ENCODE measurements around the gene DBI. TPM values are rescaled to one million over a fixed set of nuclear protein-coding genes. Genes with fewer than 3 reads are reported as not detected.

The DBI gene
- total RNA-seq, 1 experiment from 2014 or later = 129 TPM

DNA sequence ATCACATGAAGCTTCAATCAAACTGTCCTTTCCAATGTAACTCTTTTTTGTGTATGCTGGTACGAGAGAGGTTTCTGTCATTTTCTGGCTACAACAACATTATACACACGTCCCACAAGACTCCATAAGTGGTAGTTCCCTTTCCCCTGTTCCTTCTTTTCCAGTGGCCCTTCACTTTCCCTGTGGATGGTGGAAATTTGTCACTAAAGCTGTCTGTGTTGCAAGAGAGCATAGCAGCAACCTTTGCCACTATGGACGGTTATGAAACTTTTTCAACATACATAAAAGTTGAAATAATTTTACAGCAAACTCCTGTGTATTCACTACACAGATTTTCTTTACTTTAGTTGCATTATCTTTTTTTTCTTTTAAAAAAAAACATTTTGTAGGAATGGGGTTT lies 18.7 kb downstream of the DBI start:
- DNase-seq (ENCODE audit: low read depth, low spot score) = no peak
- Histone ChIP-seq H3K79me2 (ENCODE audit: insufficient read depth, low read length) (no peaks in the 10 kb centered on the region), H3K27me3 (ENCODE audit: insufficient read depth, low read length) (no peaks in the 10 kb centered on the region), H3K4me3 (replicated peaks in 1 of 2; ENCODE audit: low read depth in 1 of 2, low read length in 2 of 2) (no peak overlapping the region), H3K4me2 (ENCODE audit: low read length) (no peak overlapping the region), H3K9ac (ENCODE audit: low read length) (no peak overlapping the region), H4K20me1 (ENCODE audit: insufficient read depth) (no peaks in the 10 kb centered on the region), H3K4me1 (ENCODE audit: control insufficient read depth in 1 of 2, insufficient read depth in 2 of 2, low read length in 2 of 2) (peaks cover 22 to 28% of the 10 kb centered on the region in 2 experiments; a peak in 3 of 4 replicates), H3K36me3 (ENCODE audit: control insufficient read depth in 1 of 2, insufficient read depth in 2 of 2, low read length in 2 of 2) (no peaks in the 10 kb centered on the region), H3K9me3 (ENCODE audit: control insufficient read depth in 1 of 2, insufficient read depth in 1 of 2, low read depth in 1 of 2, low read length in 2 of 2) (no peaks in the 10 kb centered on the region), H3K27ac (ENCODE audit: low read depth, low read length) (no peak overlapping the region), H2AFZ (ENCODE audit: low read depth, low read length, poor library complexity, severe bottlenecking) (no peak overlapping the region), H3K9me2 (ENCODE audit: insufficient read depth) (no peaks in the 10 kb centered on the region)
- BruUV-seq (replicated peaks) = no TSS peak
- ChIA-PET POLR2A (no interaction called here), RAD21 (ENCODE audit: low non-redundant PET in 1 of 2, low total read pairs in 2 of 2, uncharacterized antibody in 2 of 2, unreplicated experiment in 2 of 2) (no interaction called here), CTCF (no interaction called here)
- no peak for ATAC-seq
- TF ChIP-seq EGR1 (IDR thresholded peaks at IDR 0.05; ENCODE audit: low read depth) (no peak), POLR2A (IDR thresholded peaks at IDR 0.05; ENCODE audit: borderline replicate concordance, extremely low read depth, insufficient read depth, insufficient read length) (no peak), ZFX (IDR thresholded peaks at IDR 0.05) (no peak), ELF1 (IDR thresholded peaks at IDR 0.05; ENCODE audit: borderline replicate concordance, low read depth) (no peak), TCF7L2 (IDR thresholded peaks at IDR 0.05; ENCODE audit: borderline replicate concordance, extremely low read depth, insufficient read depth, insufficient read length) (no peak), CBX3 (IDR thresholded peaks at IDR 0.05; ENCODE audit: low read depth) (no peak), CEBPB (IDR thresholded peaks at IDR 0.05; ENCODE audit: low read depth) (no peak), POLR2AphosphoS5 (IDR thresholded peaks at IDR 0.05; ENCODE audit: low read depth, low read length) (no peak), FOSL1 (IDR thresholded peaks at IDR 0.05; ENCODE audit: low read depth) (no peak), SIN3A (IDR thresholded peaks at IDR 0.05; ENCODE audit: low read depth) (no peak), EZH2 (IDR thresholded peaks at IDR 0.05) (no peak), JUND (IDR thresholded peaks at IDR 0.05) (no peak), SRF (IDR thresholded peaks at IDR 0.05; ENCODE audit: low read depth) (no peak), EZH2phosphoT487 (IDR thresholded peaks at IDR 0.05; ENCODE audit: borderline replicate concordance) (no peak), ZNF274 (IDR thresholded peaks at IDR 0.05; ENCODE audit: low read depth, low read length) (no peak)
- TF ChIP-seq, protein P1, sequence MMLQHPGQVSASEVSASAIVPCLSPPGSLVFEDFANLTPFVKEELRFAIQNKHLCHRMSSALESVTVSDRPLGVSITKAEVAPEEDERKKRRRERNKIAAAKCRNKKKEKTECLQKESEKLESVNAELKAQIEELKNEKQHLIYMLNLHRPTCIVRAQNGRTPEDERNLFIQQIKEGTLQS (IDR thresholded peaks at IDR 0.05) = no peak
- TF ChIP-seq, protein P2, sequence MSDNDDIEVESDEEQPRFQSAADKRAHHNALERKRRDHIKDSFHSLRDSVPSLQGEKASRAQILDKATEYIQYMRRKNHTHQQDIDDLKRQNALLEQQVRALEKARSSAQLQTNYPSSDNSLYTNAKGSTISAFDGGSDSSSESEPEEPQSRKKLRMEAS (IDR thresholded peaks at IDR 0.05) = no peak
- TF ChIP-seq, protein P3, sequence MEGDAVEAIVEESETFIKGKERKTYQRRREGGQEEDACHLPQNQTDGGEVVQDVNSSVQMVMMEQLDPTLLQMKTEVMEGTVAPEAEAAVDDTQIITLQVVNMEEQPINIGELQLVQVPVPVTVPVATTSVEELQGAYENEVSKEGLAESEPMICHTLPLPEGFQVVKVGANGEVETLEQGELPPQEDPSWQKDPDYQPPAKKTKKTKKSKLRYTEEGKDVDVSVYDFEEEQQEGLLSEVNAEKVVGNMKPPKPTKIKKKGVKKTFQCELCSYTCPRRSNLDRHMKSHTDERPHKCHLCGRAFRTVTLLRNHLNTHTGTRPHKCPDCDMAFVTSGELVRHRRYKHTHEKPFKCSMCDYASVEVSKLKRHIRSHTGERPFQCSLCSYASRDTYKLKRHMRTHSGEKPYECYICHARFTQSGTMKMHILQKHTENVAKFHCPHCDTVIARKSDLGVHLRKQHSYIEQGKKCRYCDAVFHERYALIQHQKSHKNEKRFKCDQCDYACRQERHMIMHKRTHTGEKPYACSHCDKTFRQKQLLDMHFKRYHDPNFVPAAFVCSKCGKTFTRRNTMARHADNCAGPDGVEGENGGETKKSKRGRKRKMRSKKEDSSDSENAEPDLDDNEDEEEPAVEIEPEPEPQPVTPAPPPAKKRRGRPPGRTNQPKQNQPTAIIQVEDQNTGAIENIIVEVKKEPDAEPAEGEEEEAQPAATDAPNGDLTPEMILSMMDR (IDR thresholded peaks at IDR 0.05 in 2 of 3, conservative IDR thresholded peaks at IDR 0.05 in 1 of 3; ENCODE audit: borderline replicate concordance in 1 of 3, insufficient read depth in 1 of 3, low read depth in 2 of 3, low read length in 2 of 3) = no peak
- TF ChIP-seq, protein P4, sequence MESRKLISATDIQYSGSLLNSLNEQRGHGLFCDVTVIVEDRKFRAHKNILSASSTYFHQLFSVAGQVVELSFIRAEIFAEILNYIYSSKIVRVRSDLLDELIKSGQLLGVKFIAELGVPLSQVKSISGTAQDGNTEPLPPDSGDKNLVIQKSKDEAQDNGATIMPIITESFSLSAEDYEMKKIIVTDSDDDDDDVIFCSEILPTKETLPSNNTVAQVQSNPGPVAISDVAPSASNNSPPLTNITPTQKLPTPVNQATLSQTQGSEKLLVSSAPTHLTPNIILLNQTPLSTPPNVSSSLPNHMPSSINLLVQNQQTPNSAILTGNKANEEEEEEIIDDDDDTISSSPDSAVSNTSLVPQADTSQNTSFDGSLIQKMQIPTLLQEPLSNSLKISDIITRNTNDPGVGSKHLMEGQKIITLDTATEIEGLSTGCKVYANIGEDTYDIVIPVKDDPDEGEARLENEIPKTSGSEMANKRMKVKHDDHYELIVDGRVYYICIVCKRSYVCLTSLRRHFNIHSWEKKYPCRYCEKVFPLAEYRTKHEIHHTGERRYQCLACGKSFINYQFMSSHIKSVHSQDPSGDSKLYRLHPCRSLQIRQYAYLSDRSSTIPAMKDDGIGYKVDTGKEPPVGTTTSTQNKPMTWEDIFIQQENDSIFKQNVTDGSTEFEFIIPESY (IDR thresholded peaks at IDR 0.05; ENCODE audit: extremely low read depth, insufficient replicate concordance, low read length) = no peak
- intact Hi-C loops (cut with micrococcal nuclease) = no loop called here

Data from HCT116 (cell line).